Ascending aorta (tissue), 2 donors: ENCODE results near the gene TUBB3. TPM values are rescaled to one million over a fixed set of nuclear protein-coding genes. Genes with fewer than 3 reads are reported as not detected.
"Not testable (repeated sequence)": the region's sequence is repeated elsewhere in the genome, so short reads cannot be mapped to it uniquely, and the experiment has no call there.

Source experiments
- DNase-seq, 2 donors: peaks; one replicate each; pipeline ENCODE4 v3.0.0-alpha.2; 2019; ENCODE audit warnings: low spot score in 2 of 2
- H3K27ac ChIP-seq, 2 donors: fragments of 200-600 bp; sonication (generic); one replicate each; pipeline ENCODE4 v1.5.1; 2016 to 2017; ENCODE audit warnings: mild to moderate bottlenecking in 1 of 2
- H3K27me3 ChIP-seq: fragments of 200-600 bp; sonication (generic); one replicate; pipeline ENCODE4 v1.5.1; 2017
- H3K36me3 ChIP-seq, 2 donors: fragments of 200-600 bp; sonication (generic); one replicate each; pipeline ENCODE4 v1.5.1; 2016
- H3K4me1 ChIP-seq, 2 donors: fragments of 200-600 bp; sonication (generic); one replicate each; pipeline ENCODE4 v1.5.1; 2016 to 2017; ENCODE audit warnings: mild to moderate bottlenecking in 1 of 2
- H3K4me3 ChIP-seq, 2 donors: fragments of 200-600 bp; sonication (generic); one replicate each; pipeline ENCODE4 v1.5.1; 2016 to 2017; ENCODE audit warnings: mild to moderate bottlenecking in 1 of 2
- H3K9me3 ChIP-seq, 2 donors: fragments of 200-600 bp; sonication (generic); one replicate each; pipeline ENCODE4 v1.5.1; 2016
- intact Hi-C: fragments of 100-400 bp; cut with DNase I; formaldehyde crosslinking; loops from one replicate; pipeline ENCODE4 v1.15.1; 2023
- total RNA-seq: library from RNA; depleted of rRNA; stranded (reverse); fragments of >200 nt; gene quantifications from one replicate; pipeline ENCODE4 v1.1.0, GENCODE V29; 2016
- TF ChIP-seq, protein P1 (sequence below), 3 experiments: fragments of 200-600 bp in 2 of 3; fragments of 450-650 bp in 1 of 3; sonication (generic) in 2 of 3; IDR thresholded peaks; one replicate each; pipeline ENCODE4 v1.5.1; 2016 to 2019; ENCODE audit warnings: antibody characterized with exemption in 3 of 3, mild to moderate bottlenecking in 1 of 3, moderate library complexity in 1 of 3

The TUBB3 gene
- total RNA-seq, 1 donor from 2014 or later, result 2.3 TPM

DNA sequence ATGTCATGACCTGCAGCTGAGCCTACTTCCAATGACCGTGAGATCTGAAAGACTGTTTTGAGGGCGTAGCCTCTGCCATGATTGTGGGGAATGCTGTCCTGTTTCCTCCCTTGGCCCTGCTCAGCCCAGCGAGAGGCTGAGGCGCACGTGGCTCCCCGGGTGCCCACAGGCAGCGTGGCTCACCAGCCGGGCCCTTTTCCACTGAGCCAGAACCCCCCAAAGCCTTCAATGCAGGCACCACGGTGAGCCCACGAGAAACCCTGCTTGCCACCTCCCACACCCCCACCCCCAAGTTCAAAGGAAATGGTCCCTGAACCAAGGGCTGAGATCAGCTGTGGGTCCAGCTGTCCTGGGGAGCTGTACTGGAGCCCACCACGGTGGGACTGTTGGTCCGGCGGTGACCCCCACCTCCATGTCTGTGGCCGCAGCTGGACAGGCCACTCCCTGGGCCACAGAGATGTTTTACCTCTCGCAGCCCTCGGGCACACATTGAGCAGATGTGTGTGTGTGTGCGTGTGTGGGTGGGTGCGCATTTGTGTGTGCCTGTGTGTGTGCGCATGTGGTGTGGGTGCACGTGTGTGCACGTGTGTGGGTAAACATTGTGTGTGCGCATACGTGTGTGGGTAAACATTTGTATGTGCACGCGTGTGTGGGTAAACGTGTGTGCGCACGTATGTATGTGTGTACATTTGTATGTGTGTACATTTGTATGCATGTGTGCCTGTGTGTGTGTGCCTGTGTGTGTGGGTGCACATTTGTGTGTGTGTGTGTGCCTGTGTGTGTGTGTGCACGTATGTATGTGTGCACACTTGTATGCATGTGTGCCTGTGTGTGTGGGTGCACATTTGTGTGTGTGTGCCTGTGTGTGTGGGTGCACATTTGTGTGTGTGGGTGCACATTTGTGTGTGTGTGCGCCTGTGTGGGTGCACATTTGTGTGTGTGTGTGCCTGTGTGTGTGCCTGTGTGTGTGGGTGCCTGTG, 9.4 kb upstream of the TUBB3 start:
- Histone ChIP-seq H3K36me3 (peaks cover 25 to 40% of the 10 kb centered on the region in 2 donors), H3K4me1 (peaks cover 7 to 9% of the 10 kb centered on the region in 2 donors), H3K27ac (no peak overlapping the region), H3K9me3 (no peaks in the 10 kb centered on the region), H3K27me3 (no peaks in the 10 kb centered on the region), H3K4me3 (no peak overlapping the region)
- intact Hi-C loops, result no loop called here
- no peak for DNase-seq
- TF ChIP-seq, protein P1, sequence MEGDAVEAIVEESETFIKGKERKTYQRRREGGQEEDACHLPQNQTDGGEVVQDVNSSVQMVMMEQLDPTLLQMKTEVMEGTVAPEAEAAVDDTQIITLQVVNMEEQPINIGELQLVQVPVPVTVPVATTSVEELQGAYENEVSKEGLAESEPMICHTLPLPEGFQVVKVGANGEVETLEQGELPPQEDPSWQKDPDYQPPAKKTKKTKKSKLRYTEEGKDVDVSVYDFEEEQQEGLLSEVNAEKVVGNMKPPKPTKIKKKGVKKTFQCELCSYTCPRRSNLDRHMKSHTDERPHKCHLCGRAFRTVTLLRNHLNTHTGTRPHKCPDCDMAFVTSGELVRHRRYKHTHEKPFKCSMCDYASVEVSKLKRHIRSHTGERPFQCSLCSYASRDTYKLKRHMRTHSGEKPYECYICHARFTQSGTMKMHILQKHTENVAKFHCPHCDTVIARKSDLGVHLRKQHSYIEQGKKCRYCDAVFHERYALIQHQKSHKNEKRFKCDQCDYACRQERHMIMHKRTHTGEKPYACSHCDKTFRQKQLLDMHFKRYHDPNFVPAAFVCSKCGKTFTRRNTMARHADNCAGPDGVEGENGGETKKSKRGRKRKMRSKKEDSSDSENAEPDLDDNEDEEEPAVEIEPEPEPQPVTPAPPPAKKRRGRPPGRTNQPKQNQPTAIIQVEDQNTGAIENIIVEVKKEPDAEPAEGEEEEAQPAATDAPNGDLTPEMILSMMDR (IDR thresholded peaks at IDR 0.05), result no peak

DNA sequence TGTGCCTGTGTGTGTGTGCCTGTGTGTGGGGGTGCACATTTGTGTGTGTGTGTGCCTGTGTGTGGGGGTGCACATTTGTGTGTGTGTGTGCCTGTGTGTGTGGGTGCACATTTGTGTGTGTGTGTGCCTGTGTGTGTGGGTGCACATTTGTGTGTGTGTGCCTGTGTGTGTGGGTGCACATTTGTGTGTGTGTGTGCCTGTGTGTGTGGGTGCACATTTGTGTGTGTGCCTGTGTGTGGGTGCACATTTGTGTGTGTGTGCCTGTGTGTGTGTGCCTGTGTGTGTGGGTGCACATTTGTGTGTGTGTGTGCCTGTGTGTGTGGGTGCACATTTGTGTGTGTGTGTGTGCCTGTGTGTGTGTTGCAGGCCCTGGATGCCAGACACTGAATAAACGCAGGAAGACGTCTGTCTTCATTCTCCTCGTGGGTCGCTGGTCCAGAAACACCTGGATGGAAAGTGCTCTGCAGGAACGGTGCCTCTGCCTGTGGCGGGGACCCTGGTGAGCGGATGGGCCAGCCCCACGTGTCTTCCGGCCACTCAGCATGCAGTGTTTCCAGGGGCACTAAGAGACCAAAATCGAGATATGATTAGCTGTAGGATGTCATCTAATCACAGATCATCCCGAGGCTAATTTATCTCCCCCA, 8.4 kb upstream of the TUBB3 start:
- H3K4me1 ChIP-seq, H3K27me3 ChIP-seq, H3K4me3 ChIP-seq, H3K27ac ChIP-seq, intact Hi-C loops, H3K9me3 ChIP-seq, DNase-seq: not testable (repeated sequence)
- H3K36me3 ChIP-seq, result peaks cover 18 to 32% of the 10 kb centered on the region in 2 donors

DNA sequence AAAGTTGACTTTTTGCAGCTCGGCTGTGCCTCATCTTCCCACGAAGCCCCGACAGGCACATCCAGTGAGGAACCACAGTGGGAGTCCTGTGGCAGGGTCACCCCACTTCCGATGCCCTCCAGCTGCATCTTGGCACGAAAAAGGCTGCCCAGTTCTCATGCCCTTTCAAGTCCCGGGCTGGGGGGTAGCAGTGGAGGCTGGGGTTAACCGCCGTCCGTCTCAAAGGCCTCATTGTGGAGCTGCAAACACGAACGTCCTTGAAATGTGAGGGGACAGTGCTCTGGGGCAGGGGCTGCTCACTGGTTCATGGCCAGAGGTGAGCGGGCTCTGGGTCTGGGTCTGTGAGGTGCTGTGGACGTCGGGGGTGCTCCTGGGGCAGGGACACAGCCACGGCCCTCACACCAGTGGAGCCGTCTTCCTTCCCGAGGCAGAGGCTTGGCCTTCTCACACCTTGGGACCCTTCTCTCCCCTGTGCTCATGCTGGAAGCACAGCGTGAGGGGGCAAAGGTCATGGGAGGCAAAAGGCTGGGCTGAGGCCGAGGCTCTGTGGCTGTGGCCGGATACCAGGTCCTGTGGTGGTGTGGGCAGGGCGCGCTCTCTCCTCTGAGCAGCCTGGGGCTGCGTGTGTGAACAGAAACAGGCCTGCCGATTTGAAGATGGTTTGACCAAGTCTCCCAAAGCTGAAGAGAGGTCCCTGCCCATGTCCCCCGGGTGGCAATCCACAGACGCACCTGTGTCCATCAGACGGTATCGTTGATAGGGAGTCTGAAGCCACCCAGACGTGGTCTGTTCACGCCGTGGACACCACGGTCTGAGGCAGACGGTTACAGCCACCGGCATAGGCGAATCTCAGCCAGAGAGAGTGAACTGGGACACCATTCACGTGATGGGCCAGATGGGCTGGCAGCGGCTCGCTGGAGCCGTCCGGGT, 7.6 kb upstream of the TUBB3 start:
- H3K4me3 ChIP-seq, result no peak overlapping the region
- intact Hi-C loops, result no loop called here
- H3K9me3 ChIP-seq, result no peaks in the 10 kb centered on the region
- H3K27me3 ChIP-seq, result no peaks in the 10 kb centered on the region
- no peak for DNase-seq
- H3K36me3 ChIP-seq, result peaks cover 13 to 24% of the 10 kb centered on the region in 2 donors
- peaks cover 7 to 9% of the 10 kb centered on the region in 2 donors for H3K4me1 ChIP-seq
- TF ChIP-seq, protein P1 (IDR thresholded peaks at IDR 0.05), result no peak
- no peak overlapping the region for H3K27ac ChIP-seq

DNA sequence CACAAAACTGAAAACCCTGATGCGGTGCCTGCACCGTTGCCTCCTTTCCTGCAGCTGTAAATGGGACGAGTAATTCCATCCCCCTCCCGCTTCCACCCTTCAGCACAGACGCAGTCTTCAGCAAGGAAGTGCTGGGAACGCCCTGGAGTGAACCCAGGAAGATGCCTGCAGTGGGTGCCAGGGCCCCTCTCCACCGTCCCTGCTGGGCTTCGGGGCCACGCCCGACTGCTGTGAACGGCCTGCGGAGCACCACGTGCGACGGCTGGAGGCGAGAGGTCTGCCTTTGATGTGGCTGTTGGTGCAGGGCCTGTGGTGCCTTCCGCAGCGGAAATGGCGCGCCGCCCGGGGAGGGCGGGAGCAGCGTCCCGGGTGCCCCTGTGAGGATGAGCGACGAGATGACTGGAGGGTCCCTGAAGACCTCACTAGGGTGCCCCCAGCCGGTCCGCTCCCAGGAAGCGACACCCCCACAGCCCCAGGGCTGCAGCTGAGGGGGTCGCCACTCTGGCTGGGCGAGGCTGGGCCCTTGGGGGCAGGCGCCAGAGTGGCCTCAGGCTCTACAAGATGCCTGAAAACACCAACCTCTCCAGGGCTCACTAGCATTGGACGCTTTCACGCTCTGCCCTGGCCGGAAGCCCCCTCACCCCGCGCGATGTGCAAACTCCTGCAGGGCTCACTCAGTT, 5.2 kb upstream of the TUBB3 start:
- Histone ChIP-seq H3K36me3 (peaks cover 0 to 4% of the 10 kb centered on the region in 2 donors), H3K9me3 (no peaks in the 10 kb centered on the region), H3K4me1 (peaks cover 11 to 25% of the 10 kb centered on the region in 2 donors), H3K4me3 (peak overlapping the region; percentile 36 to 63), H3K27ac (peak overlapping the region in 1 of 2 donors; percentile 19), H3K27me3 (no peaks in the 10 kb centered on the region)
- intact Hi-C loops, result no loop called here
- TF ChIP-seq, protein P1 (IDR thresholded peaks at IDR 0.05), result no peak
- DNase-seq, result peak; percentile 68 to 89

- H3K27ac ChIP-seq, result peak within 1 kb of the TSS in 1 of 2 donors; percentile 19
- TF ChIP-seq, protein P1 (IDR thresholded peaks at IDR 0.05), result peak in 2 of 3 experiments; percentile 43
- H3K9me3 ChIP-seq, result no peaks in the 10 kb centered on the region
- no peaks in the 10 kb centered on the region for H3K27me3 ChIP-seq
- H3K36me3 ChIP-seq, result no peaks in the 10 kb centered on the region
- H3K4me3 ChIP-seq, result peak within 1 kb of the TSS; percentile 36 to 63
- peaks cover 16 to 28% of the 10 kb centered on the region in 2 donors for H3K4me1 ChIP-seq
- intact Hi-C loops, result no loop called here
- no peak for DNase-seq
Measured at GRCh38 chr16:89918453-89919347, 4.4 kb upstream of the TUBB3 start, which contains the start of gene MC1R. Gene MC1R (plus strand): TSS chr16:89918862. CDS start chr16:89919259, 397 bp downstream.
